NCI-H1436 (cell line): ENCODE results near the gene SLC5A4.
"Not testable (repeated sequence)": the region's sequence is repeated elsewhere in the genome, so short reads cannot be mapped to it uniquely, and the experiment has no call there.

Source experiments
- DNase-seq: peaks from one replicate; lab custom pipeline; 2025; lab: John Stamatoyannopoulos, UW

Gene SLC5A4

GRCh38 chr22:32255217-32255616 is at the start of gene SLC5A4:
SLC5A4 (minus strand) TSS chr22:32255347; CDS start chr22:32255329, 18 bp downstream.
- no peak for DNase-seq

GRCh38 chr22:32293921-32294320 is 38.8 kb upstream of the SLC5A4 start:
- not testable (repeated sequence) for DNase-seq

GRCh38 chr22:32286290-32286840 is 31.2 kb upstream of the SLC5A4 start:
- no peak for DNase-seq

GRCh38 chr22:32281072-32281471 is 25.9 kb upstream of the SLC5A4 start:
- DNase-seq, result no peak

GRCh38 chr22:32275353-32275752 is 20.2 kb upstream of the SLC5A4 start:
- not testable (repeated sequence) for DNase-seq

GRCh38 chr22:32271389-32271788 is 16.2 kb upstream of the SLC5A4 start:
- DNase-seq, result no peak

GRCh38 chr22:32270641-32271369 is 15.7 kb upstream of the SLC5A4 start:
- no peak for DNase-seq

GRCh38 chr22:32269316-32269715 is 14.2 kb upstream of the SLC5A4 start:
- no peak for DNase-seq

- no peak for DNase-seq
These were observed 11.9 kb upstream of the SLC5A4 start for GRCh38 chr22:32267011-32267410.

- peak; percentile 59 for DNase-seq
These were observed 11.0 kb upstream of the SLC5A4 start for GRCh38 chr22:32265882-32266767.

- DNase-seq, result not testable (repeated sequence)
These were observed 8.5 kb upstream of the SLC5A4 start for GRCh38 chr22:32263678-32264077.

- no peak for DNase-seq
These were observed 6.2 kb upstream of the SLC5A4 start for GRCh38 chr22:32261306-32261705.

- no peak for DNase-seq
These were observed 3.6 kb upstream of the SLC5A4 start for GRCh38 chr22:32258791-32259190.

GRCh38 chr22:32255726-32256125 is 579 bp upstream of the SLC5A4 start:
- DNase-seq, result no peak

- DNase-seq, result no peak
These were observed 5.9 kb downstream of the SLC5A4 start for GRCh38 chr22:32249231-32249630.

- DNase-seq, result no peak
These were observed 6.9 kb downstream of the SLC5A4 start for GRCh38 chr22:32248276-32248675.

- no peak for DNase-seq
These were observed 9.0 kb downstream of the SLC5A4 start for GRCh38 chr22:32246166-32246565.

- DNase-seq, result no peak
These were observed 10.1 kb downstream of the SLC5A4 start for GRCh38 chr22:32245042-32245441.

GRCh38 chr22:32244547-32244946 is 10.6 kb downstream of the SLC5A4 start:
- DNase-seq, result no peak

- no peak for DNase-seq
These were observed 14.7 kb downstream of the SLC5A4 start for GRCh38 chr22:32240461-32240860.

- DNase-seq, result peak; percentile 40
These were observed 17.2 kb downstream of the SLC5A4 start for GRCh38 chr22:32237906-32238305.

GRCh38 chr22:32236970-32237369 is 18.2 kb downstream of the SLC5A4 start:
- DNase-seq, result no peak

GRCh38 chr22:32233091-32233490 is 22.1 kb downstream of the SLC5A4 start:
- no peak for DNase-seq
